ENCODE data around the gene ORC3. TPM values are rescaled to one million over a fixed set of nuclear protein-coding genes. Genes with fewer than 3 reads are reported as not detected.

ORC3 gene
- total and polyA plus RNA-seq, 2 of the 4 experiments (the other 2 are of a cell fraction): 22.3 to 30.6 TPM

- H3K36me3 ChIP-seq (ENCODE audit: control insufficient read depth, insufficient read depth, low read length): peaks cover 14% of the 10 kb centered on the region
- no peak overlapping the region for H2AFZ ChIP-seq (replicated peaks; ENCODE audit: low read length, poor library complexity)
- DNase-seq (no peak), ATAC-seq (ENCODE audit: low read depth) (no peak)
- H3K4ac ChIP-seq (ENCODE audit: low read depth, low read length): no peak overlapping the region
- peaks cover 10% of the 10 kb centered on the region for H3K4me1 ChIP-seq (ENCODE audit: control insufficient read depth, insufficient read depth, low read length)
- no peak overlapping the region for H3K23ac ChIP-seq (ENCODE audit: low read depth, low read length)
- no peaks in the 10 kb centered on the region for H3K27me3 ChIP-seq (ENCODE audit: control insufficient read depth, insufficient read depth, low read length)
- no peak overlapping the region for H4K5ac ChIP-seq (ENCODE audit: low read depth, low read length)
- TF ChIP-seq CEBPB (IDR thresholded peaks at IDR 0.05; ENCODE audit: low read depth, low read length) (no peak), USF2 (IDR thresholded peaks at IDR 0.05; ENCODE audit: low read depth, low read length) (no peak), BHLHE40 (IDR thresholded peaks at IDR 0.05; ENCODE audit: low read depth, low read length) (no peak), RCOR1 (IDR thresholded peaks at IDR 0.05; ENCODE audit: insufficient replicate concordance, low read length) (no peak), NFE2L2 (IDR thresholded peaks at IDR 0.05; ENCODE audit: low read depth, low read length) (no peak), ELK1 (IDR thresholded peaks at IDR 0.05; ENCODE audit: borderline replicate concordance, low read depth, low read length) (no peak), CHD1 (IDR thresholded peaks at IDR 0.05; ENCODE audit: low read depth, low read length) (no peak), RFX5 (IDR thresholded peaks at IDR 0.05; ENCODE audit: low read depth, low read length) (no peak), RAD21 (IDR thresholded peaks at IDR 0.05; ENCODE audit: low read length) (no peak), FOS (IDR thresholded peaks at IDR 0.05; ENCODE audit: low read depth, low read length) (no peak), CTCF (conservative IDR thresholded peaks at IDR 0.05; ENCODE audit: low read depth, low read length) (no peak), MXI1 (IDR thresholded peaks at IDR 0.05; ENCODE audit: borderline replicate concordance, low read depth, low read length) (no peak)
- no peak overlapping the region for H2AK9ac ChIP-seq (replicated peaks; ENCODE audit: low read depth, low read length, poor library complexity)
- in situ Hi-C loops (cut with MboI; ENCODE audit: low sequenced_read_pairs): no loop called here
- no peaks in the 10 kb centered on the region for H4K20me1 ChIP-seq (ENCODE audit: insufficient read depth, low read length)
- ChIA-PET CTCF (interaction anchor here (0.7 kb wide), 1 partner anchor 86 kb away, joined by 8 read pairs; no protein-coding TSS in a partner anchor), POLR2A (ENCODE audit: unreplicated experiment) (no interaction called here)
- H3K79me1 ChIP-seq (ENCODE audit: low read depth in 1 of 2, low read length in 2 of 2): peaks cover 0 to 25% of the 10 kb centered on the region in 2 experiments; a peak in 3 of 4 replicates
- H2BK15ac ChIP-seq (ENCODE audit: low read depth, low read length): no peak overlapping the region
- intact Hi-C loops (cut with micrococcal nuclease): no loop called here
- no peak overlapping the region for H3K4me2 ChIP-seq (ENCODE audit: low read depth, low read length)
- no peak overlapping the region for H2BK20ac ChIP-seq (ENCODE audit: low read depth, low read length)
- H2BK120ac ChIP-seq (ENCODE audit: low read depth, low read length): no peak overlapping the region
- H4K91ac ChIP-seq (ENCODE audit: insufficient read depth, low read depth, low read length): no peak overlapping the region
- H2AK5ac ChIP-seq (ENCODE audit: low read depth, low read length): no peak overlapping the region
- H3K56ac ChIP-seq (ENCODE audit: extremely low read depth, insufficient read depth, low read length): no peak overlapping the region
- H3K4me3 ChIP-seq (ENCODE audit: insufficient read depth, low read depth, low read length): no peak overlapping the region
- peaks cover 5% of the 10 kb centered on the region; the same call in 1 of the 2 replicates for H3K9me1 ChIP-seq (ENCODE audit: insufficient read depth, low read length)
- no peak overlapping the region for H3K14ac ChIP-seq (replicated peaks; ENCODE audit: low read depth, low read length)
- dilution Hi-C loops (cut with HindIII; ENCODE audit: low sequenced_read_pairs, unreplicated experiment): no loop called here
- no peak overlapping the region for H4K8ac ChIP-seq (ENCODE audit: low read depth in 2 of 2, low read length in 2 of 2)
- H2BK5ac ChIP-seq (ENCODE audit: low read depth, low read length, poor library complexity, severe bottlenecking): no peak overlapping the region
- no peak overlapping the region for H3K27ac ChIP-seq (ENCODE audit: insufficient read depth, low read length)
- no peak overlapping the region for H3K9ac ChIP-seq (ENCODE audit: low read depth, low read length)
- H3K9me3 ChIP-seq (ENCODE audit: control insufficient read depth, insufficient read depth, low read length): no peaks in the 10 kb centered on the region
- no CpG with 5 or more reads among the region's 2 CpGs for WGBS, 2 experiments (ENCODE audit: extremely low coverage in 2 of 2, insufficient read length in 1 of 2)
- BruUV-seq (replicated peaks): no TSS peak
- H3K18ac ChIP-seq (ENCODE audit: low read depth, low read length): no peak overlapping the region
Observed at GRCh38 chr6:87668013-87668412, 78.1 kb downstream of the ORC3 start.

Measured in IMR-90 (cell line).